Measurements from ENCODE around the gene ISG20L2.

GRCh38 chr1:156767101-156767878 lies 38.7 kb upstream of the ISG20L2 start, which contains the start of gene PRCC:
- TF ChIP-seq CTCF (conservative IDR thresholded peaks at IDR 0.05 in 1 of 2, IDR thresholded peaks at IDR 0.05 in 1 of 2; ENCODE audit: extremely low read depth in 1 of 2, insufficient read depth in 1 of 2, low read depth in 1 of 2, low read length in 2 of 2) (no peak), EZH2 (IDR thresholded peaks at IDR 0.05; ENCODE audit: borderline replicate concordance, low read length) (no peak)
